Islet of Langerhans (tissue), 1 donor: Measurements from ENCODE around the gene AANAT.
"Not testable (repeated sequence)": the region's sequence is repeated elsewhere in the genome, so short reads cannot be mapped to it uniquely, and the experiment has no call there.

Source experiments
- FAIRE-seq: peaks from one replicate; lab custom pipeline; 2011; peaks lifted over from hg19 to GRCh38; lab: Jason Lieb, UNC

Gene AANAT

GRCh38 chr17:76508472-76509063, 41.2 kb downstream of the AANAT start:
- not testable (repeated sequence) for FAIRE-seq

- FAIRE-seq: no peak
Measured at GRCh38 chr17:76510831-76511244, 43.4 kb downstream of the AANAT start.

GRCh38 chr17:76511668-76512365, 44.4 kb downstream of the AANAT start:
- no peak for FAIRE-seq

- no peak for FAIRE-seq
Measured at GRCh38 chr17:76512366-76513305, 45.2 kb downstream of the AANAT start.

GRCh38 chr17:76513306-76513692, 45.9 kb downstream of the AANAT start:
- no peak for FAIRE-seq

GRCh38 chr17:76514355-76514754, 47.0 kb downstream of the AANAT start:
- FAIRE-seq: not testable (repeated sequence)

GRCh38 chr17:76515274-76515949, 48.0 kb downstream of the AANAT start:
- no peak for FAIRE-seq

GRCh38 chr17:76517638-76518038, 50.2 kb downstream of the AANAT start:
- FAIRE-seq: no peak

GRCh38 chr17:76519048-76519966, 51.9 kb downstream of the AANAT start:
- FAIRE-seq: no peak
